ENCODE data around the gene EPG5.

- peak; percentile 75 for TF ChIP-seq CREM (IDR thresholded peaks at IDR 0.05; ENCODE audit: low read depth)
- no peak for TF ChIP-seq RCOR1 (conservative IDR thresholded peaks at IDR 0.05; ENCODE audit: low read depth, low read length)
- no peak for TF ChIP-seq MYC (IDR thresholded peaks at IDR 0.05; ENCODE audit: insufficient read depth, insufficient read length, insufficient replicate concordance, low read length, severe bottlenecking)
- no peak for TF ChIP-seq ZBTB11 (CRISPR knock-in tag; IDR thresholded peaks at IDR 0.05)
- TF ChIP-seq POLR2A (IDR thresholded peaks at IDR 0.05; ENCODE audit: low read depth, low read length) = no peak
- no peak for TF ChIP-seq SIN3A (IDR thresholded peaks at IDR 0.05; ENCODE audit: low read depth, low read length)
- no peak for TF ChIP-seq CTCF (IDR thresholded peaks at IDR 0.05 in 2 of 3, conservative IDR thresholded peaks at IDR 0.05 in 1 of 3; ENCODE audit: control insufficient read depth in 2 of 3, extremely low read depth in 1 of 3, insufficient read depth in 1 of 3, low read depth in 3 of 3, low read length in 3 of 3)
- TF ChIP-seq SIX5 (IDR thresholded peaks at IDR 0.05; ENCODE audit: low read depth, low read length, severe bottlenecking) = no peak
These were observed 46.5 kb upstream of the EPG5 start for GRCh38 chr18:46013484-46014189.
